IMR-90 (cell line): ENCODE data around the gene CDT1. TPM values are rescaled to one million over a fixed set of nuclear protein-coding genes. Genes with fewer than 3 reads are reported as not detected.

Source experiments
- ATAC-seq: fragments of 200-7000 bp; cut with Tn5 transposase; 2 replicates; pipeline ENCODE4 v1.9.1; 2020; ENCODE audit warnings: low read depth, mild to moderate bottlenecking, moderate library complexity
- BruUV-seq: library from RNA; stranded (reverse); fragments of 400-500 nt; replicated peaks from 2 replicates; lab custom pipeline; 2021; lab: Mats Ljungman, UMichigan
- CTCF ChIA-PET: fragments of 300-600 bp; formaldehyde crosslinking; extraction: SDS; loops from one replicate; lab custom pipeline; 2021; ENCODE audit warnings: antibody characterized with exemption; lab: Yijun Ruan, JAX
- POLR2A ChIA-PET: fragments of 300-600 bp; sonication (Branson Sonifier 250); formaldehyde crosslinking; loops from one replicate; lab custom pipeline; 2022; ENCODE audit warnings: antibody characterized with exemption; ENCODE audit not compliant: unreplicated experiment; lab: Charles Lee
- DNase-seq: peaks from one replicate; pipeline ENCODE4 v3.0.0; 2013
- H2AFZ ChIP-seq: replicated peaks from 2 replicates; pipeline ENCODE3; 2013; ENCODE audit warnings: low read length, mild to moderate bottlenecking; ENCODE audit not compliant: poor library complexity
- H2AK5ac ChIP-seq: 2 replicates; pipeline ENCODE4 v1.6.1; 2013; ENCODE audit warnings: low read depth, low read length, inconsistent platforms
- H2AK9ac ChIP-seq: replicated peaks from 2 replicates; pipeline ENCODE3; 2013; ENCODE audit warnings: mild to moderate bottlenecking, low read depth, low read length, moderate library complexity; ENCODE audit not compliant: poor library complexity
- H2BK120ac ChIP-seq: 2 replicates; pipeline ENCODE4 v1.6.1; 2013; ENCODE audit warnings: low read depth, low read length, inconsistent platforms
- H2BK15ac ChIP-seq: 3 replicates; pipeline ENCODE4 v1.6.1; 2013; ENCODE audit warnings: low read depth, low read length, inconsistent platforms
- H2BK20ac ChIP-seq: 2 replicates; pipeline ENCODE4 v1.6.1; 2013; ENCODE audit warnings: low read depth, mild to moderate bottlenecking, inconsistent platforms, low read length, moderate library complexity
- H2BK5ac ChIP-seq: 2 replicates; pipeline ENCODE4 v1.6.1; 2013; ENCODE audit warnings: mild to moderate bottlenecking, low read depth, low read length, inconsistent platforms; ENCODE audit not compliant: poor library complexity, severe bottlenecking
- H3K14ac ChIP-seq: replicated peaks from 2 replicates; pipeline ENCODE4 v1.6.1; 2013; ENCODE audit warnings: low read depth, low read length, inconsistent platforms
- H3K18ac ChIP-seq: 2 replicates; pipeline ENCODE4 v1.6.1; 2013; ENCODE audit warnings: low read depth, low read length, control low read depth
- H3K23ac ChIP-seq: 2 replicates; pipeline ENCODE4 v1.6.1; 2013; ENCODE audit warnings: low read depth, low read length, inconsistent platforms
- H3K27ac ChIP-seq: 2 replicates; pipeline ENCODE4 v1.5.1; 2013; ENCODE audit warnings: mild to moderate bottlenecking, control low read depth, low read length; ENCODE audit not compliant: insufficient read depth
- H3K27me3 ChIP-seq: 2 replicates; pipeline ENCODE4 v1.6.1; 2013; ENCODE audit warnings: low read length; ENCODE audit not compliant: control insufficient read depth, insufficient read depth
- H3K36me3 ChIP-seq: 2 replicates; pipeline ENCODE4 v1.6.1; 2013; ENCODE audit warnings: low read length, mixed read lengths; ENCODE audit not compliant: control insufficient read depth, insufficient read depth
- H3K4ac ChIP-seq: 2 replicates; pipeline ENCODE4 v1.6.1; 2013; ENCODE audit warnings: low read depth, low read length, inconsistent platforms
- H3K4me1 ChIP-seq: 2 replicates; pipeline ENCODE4 v1.6.1; 2013; ENCODE audit warnings: low read length, mixed read lengths; ENCODE audit not compliant: control insufficient read depth, insufficient read depth
- H3K4me2 ChIP-seq: 2 replicates; pipeline ENCODE4 v1.6.1; 2013; ENCODE audit warnings: low read depth, mild to moderate bottlenecking, control low read depth, low read length, moderate library complexity
- H3K4me3 ChIP-seq: 2 replicates; pipeline ENCODE4 v1.5.1; 2013; ENCODE audit warnings: low read depth, mild to moderate bottlenecking, control low read depth, low read length, moderate library complexity; ENCODE audit not compliant: insufficient read depth
- H3K56ac ChIP-seq: 2 replicates; pipeline ENCODE4 v1.6.1; 2013; ENCODE audit warnings: low read length, inconsistent platforms; ENCODE audit not compliant: insufficient read depth; ENCODE audit errors: extremely low read depth
- H3K79me1 ChIP-seq, 2 experiments: 2 replicates each; pipeline ENCODE4 v1.6.1; 2013; ENCODE audit warnings: low read length in 2 of 2, inconsistent platforms in 1 of 2, low read depth in 1 of 2
- H3K9ac ChIP-seq: 2 replicates; pipeline ENCODE4 v1.6.1; 2013; ENCODE audit warnings: low read depth, low read length, control low read depth
- H3K9me1 ChIP-seq: 2 replicates; pipeline ENCODE4 v1.6.1; 2013; ENCODE audit warnings: low read length, inconsistent platforms; ENCODE audit not compliant: insufficient read depth
- H3K9me3 ChIP-seq: 2 replicates; pipeline ENCODE4 v1.6.1; 2013; ENCODE audit warnings: low read length; ENCODE audit not compliant: control insufficient read depth, insufficient read depth
- H4K20me1 ChIP-seq: 2 replicates; pipeline ENCODE4 v1.6.1; 2013; ENCODE audit warnings: low read length, inconsistent platforms; ENCODE audit not compliant: insufficient read depth
- H4K5ac ChIP-seq: 2 replicates; pipeline ENCODE4 v1.6.1; 2013; ENCODE audit warnings: mild to moderate bottlenecking, low read depth, low read length, control low read depth
- H4K8ac ChIP-seq, 2 experiments: 2 replicates each; pipeline ENCODE4 v1.6.1; 2013; ENCODE audit warnings: low read depth in 2 of 2, low read length in 2 of 2, control low read depth in 1 of 2, inconsistent platforms in 1 of 2
- H4K91ac ChIP-seq: 2 replicates; pipeline ENCODE4 v1.6.1; 2013; ENCODE audit warnings: low read depth, low read length, inconsistent platforms; ENCODE audit not compliant: insufficient read depth
- BHLHE40 ChIP-seq: fragments of 150-350 bp; IDR thresholded peaks from 2 replicates; pipeline ENCODE4 v1.6.1; 2016; ENCODE audit warnings: mild to moderate bottlenecking, low read depth, low read length
- CEBPB ChIP-seq: IDR thresholded peaks from 2 replicates; pipeline ENCODE4 v1.6.1; 2012; ENCODE audit warnings: low read depth, low read length, improper control_type of control experiment
- CHD1 ChIP-seq: IDR thresholded peaks from 2 replicates; pipeline ENCODE4 v1.6.1; 2012; ENCODE audit warnings: low read depth, low read length, improper control_type of control experiment
- FOS ChIP-seq: fragments of 150-350 bp; IDR thresholded peaks from 2 replicates; pipeline ENCODE4 v1.6.1; 2016; ENCODE audit warnings: low read depth, low read length
- MAFK ChIP-seq: IDR thresholded peaks from 2 replicates; pipeline ENCODE4 v1.6.1; 2012; ENCODE audit warnings: low read depth, low read length, improper control_type of control experiment
- MAZ ChIP-seq: IDR thresholded peaks from 2 replicates; pipeline ENCODE4 v1.6.1; 2012; ENCODE audit warnings: low read depth, mild to moderate bottlenecking, low read length, improper control_type of control experiment, moderate library complexity, borderline replicate concordance
- MXI1 ChIP-seq: IDR thresholded peaks from 2 replicates; pipeline ENCODE4 v1.6.1; 2012; ENCODE audit warnings: low read depth, mild to moderate bottlenecking, low read length, moderate library complexity, borderline replicate concordance
- NFE2L2 ChIP-seq: fragments of 150-350 bp; IDR thresholded peaks from 2 replicates; pipeline ENCODE4 v1.6.1; 2016; ENCODE audit warnings: low read depth, mild to moderate bottlenecking, low read length
- POLR2A ChIP-seq: IDR thresholded peaks from 2 replicates; pipeline ENCODE4 v1.6.1; 2012; ENCODE audit warnings: mild to moderate bottlenecking, low read depth, low read length
- RAD21 ChIP-seq: IDR thresholded peaks from 2 replicates; pipeline ENCODE4 v1.6.1; 2012; ENCODE audit warnings: low read length, improper control_type of control experiment
- RCOR1 ChIP-seq: IDR thresholded peaks from 2 replicates; pipeline ENCODE4 v1.6.1; 2012; ENCODE audit warnings: mild to moderate bottlenecking, low read length, improper control_type of control experiment; ENCODE audit not compliant: insufficient replicate concordance
- RFX5 ChIP-seq: IDR thresholded peaks from 2 replicates; pipeline ENCODE4 v1.8.0; 2012; ENCODE audit warnings: low read depth, mild to moderate bottlenecking, low read length, moderate library complexity
- SMC3 ChIP-seq: fragments of 150-350 bp; IDR thresholded peaks from 2 replicates; pipeline ENCODE4 v1.6.1; 2016; ENCODE audit warnings: low read depth, mild to moderate bottlenecking, antibody characterized with exemption, low read length, moderate library complexity
- USF2 ChIP-seq: fragments of 150-350 bp; IDR thresholded peaks from 2 replicates; pipeline ENCODE4 v1.6.1; 2017; ENCODE audit warnings: mild to moderate bottlenecking, antibody characterized with exemption, low read length, low read depth
- WGBS, 2 experiments: methylation state at CpG; one replicate each; pipeline versions ENCODE4 v1.1.5 to v1.1.7; 2013; ENCODE audit warnings: missing lambda C conversion rate in 2 of 2; ENCODE audit not compliant: insufficient read length in 1 of 2; ENCODE audit errors: extremely low coverage in 2 of 2; 5-methylcytosine and 5-hydroxymethylcytosine counted together
- dilution Hi-C: fragments of 300-500 bp; cut with HindIII; formaldehyde crosslinking; loops from one replicate; pipeline ENCODE4 v1.14.3; 2018; ENCODE audit warnings: low sequenced_read_pairs; ENCODE audit not compliant: unreplicated experiment
- in situ Hi-C: fragments of 300-500 bp; cut with MboI; formaldehyde crosslinking; loops from 3 replicates; pipeline ENCODE4 v1.14.3; 2019; ENCODE audit warnings: low sequenced_read_pairs, inconsistent platforms, mixed read lengths
- intact Hi-C: fragments of 100-400 bp; cut with micrococcal nuclease; formaldehyde crosslinking; loops from 2 replicates; pipeline ENCODE4 v1.10.0; 2022
- polyA plus RNA-seq, 3 experiments: library from polyadenylated mRNA; depleted of rRNA; stranded (reverse); fragments of >200 nt; gene quantifications; 2 replicates each; pipeline ENCODE4 v1.2.3, GENCODE V29; 2012; ENCODE audit warnings: low replicate concordance in 1 of 3
- total RNA-seq: library from RNA; depleted of rRNA; stranded (reverse); fragments of >200 nt; gene quantifications from 2 replicates; pipeline ENCODE4 v1.2.3, GENCODE V29; 2012
- TF ChIP-seq, protein P1 (sequence below): fragments of 150-350 bp; IDR thresholded peaks from 2 replicates; pipeline ENCODE4 v1.6.1; 2016; ENCODE audit warnings: low read depth, mild to moderate bottlenecking, low read length, moderate library complexity, borderline replicate concordance
- TF ChIP-seq, protein P2 (sequence below): conservative IDR thresholded peaks from 2 replicates; pipeline ENCODE4 v1.5.1; 2012; ENCODE audit warnings: mild to moderate bottlenecking, low read depth, low read length, improper control_type of control experiment

Gene CDT1
- total and polyA plus RNA-seq, 2 of the 4 experiments (the other 2 are of a cell fraction), result 3.2 to 11.8 TPM

DNA sequence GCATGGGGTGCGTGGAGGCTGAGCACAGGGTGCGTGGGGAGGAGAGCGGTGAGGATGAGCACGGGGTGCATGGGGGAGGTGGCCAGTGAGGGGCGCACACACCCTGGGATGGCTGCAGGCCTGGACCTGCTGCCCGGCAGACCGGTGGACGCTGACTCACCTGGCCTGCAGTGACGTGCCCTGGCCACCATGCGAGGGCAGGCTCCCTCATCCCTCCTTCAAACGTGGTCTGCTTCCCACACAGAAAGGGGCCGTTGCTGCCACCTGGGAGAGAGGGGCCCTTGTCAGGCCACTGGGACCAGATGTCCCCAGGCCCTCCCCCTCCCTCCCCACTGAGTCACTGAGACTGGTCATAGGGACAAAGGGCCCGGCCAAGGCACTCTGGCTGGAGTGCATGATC, 28.2 kb downstream of the CDT1 start:
- Histone ChIP-seq H3K27ac (no peak overlapping the region), H2AFZ (no peak overlapping the region), H3K9me1 (no peaks in the 10 kb centered on the region), H3K18ac (no peak overlapping the region), H2BK120ac (no peak overlapping the region), H3K79me1 (no peaks in the 10 kb centered on the region), H3K4me1 (peaks cover 4% of the 10 kb centered on the region; the same call in 1 of the 2 replicates), H3K36me3 (peaks cover 18% of the 10 kb centered on the region; the same call in 1 of the 2 replicates), H3K14ac (no peak overlapping the region), H4K8ac (no peak overlapping the region), H3K9ac (no peak overlapping the region), H3K4me3 (no peak overlapping the region), H3K23ac (no peak overlapping the region), H3K9me3 (no peaks in the 10 kb centered on the region), H3K4me2 (no peak overlapping the region), H3K4ac (no peak overlapping the region), H3K56ac (no peak overlapping the region), H2BK5ac (no peak overlapping the region), H2BK15ac (no peak overlapping the region), H4K5ac (no peak overlapping the region), H2BK20ac (no peak overlapping the region), H4K91ac (no peak overlapping the region), H3K27me3 (no peaks in the 10 kb centered on the region), H4K20me1 (peaks cover 3% of the 10 kb centered on the region; the same call in 1 of the 2 replicates), H2AK5ac (no peak overlapping the region), H2AK9ac (no peak overlapping the region)
- ATAC-seq, result no peak
- dilution Hi-C loops, result no loop called here
- intact Hi-C loops, result no loop called here
- TF ChIP-seq MAFK (no peak), BHLHE40 (no peak), CHD1 (no peak), RCOR1 (no peak), MAZ (no peak), NFE2L2 (no peak), CEBPB (no peak), MXI1 (no peak), POLR2A (no peak), USF2 (no peak), RAD21 (no peak), SMC3 (no peak), RFX5 (no peak), FOS (no peak)
- TF ChIP-seq, protein P1, sequence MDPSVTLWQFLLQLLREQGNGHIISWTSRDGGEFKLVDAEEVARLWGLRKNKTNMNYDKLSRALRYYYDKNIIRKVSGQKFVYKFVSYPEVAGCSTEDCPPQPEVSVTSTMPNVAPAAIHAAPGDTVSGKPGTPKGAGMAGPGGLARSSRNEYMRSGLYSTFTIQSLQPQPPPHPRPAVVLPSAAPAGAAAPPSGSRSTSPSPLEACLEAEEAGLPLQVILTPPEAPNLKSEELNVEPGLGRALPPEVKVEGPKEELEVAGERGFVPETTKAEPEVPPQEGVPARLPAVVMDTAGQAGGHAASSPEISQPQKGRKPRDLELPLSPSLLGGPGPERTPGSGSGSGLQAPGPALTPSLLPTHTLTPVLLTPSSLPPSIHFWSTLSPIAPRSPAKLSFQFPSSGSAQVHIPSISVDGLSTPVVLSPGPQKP, result no peak
- TF ChIP-seq, protein P2, sequence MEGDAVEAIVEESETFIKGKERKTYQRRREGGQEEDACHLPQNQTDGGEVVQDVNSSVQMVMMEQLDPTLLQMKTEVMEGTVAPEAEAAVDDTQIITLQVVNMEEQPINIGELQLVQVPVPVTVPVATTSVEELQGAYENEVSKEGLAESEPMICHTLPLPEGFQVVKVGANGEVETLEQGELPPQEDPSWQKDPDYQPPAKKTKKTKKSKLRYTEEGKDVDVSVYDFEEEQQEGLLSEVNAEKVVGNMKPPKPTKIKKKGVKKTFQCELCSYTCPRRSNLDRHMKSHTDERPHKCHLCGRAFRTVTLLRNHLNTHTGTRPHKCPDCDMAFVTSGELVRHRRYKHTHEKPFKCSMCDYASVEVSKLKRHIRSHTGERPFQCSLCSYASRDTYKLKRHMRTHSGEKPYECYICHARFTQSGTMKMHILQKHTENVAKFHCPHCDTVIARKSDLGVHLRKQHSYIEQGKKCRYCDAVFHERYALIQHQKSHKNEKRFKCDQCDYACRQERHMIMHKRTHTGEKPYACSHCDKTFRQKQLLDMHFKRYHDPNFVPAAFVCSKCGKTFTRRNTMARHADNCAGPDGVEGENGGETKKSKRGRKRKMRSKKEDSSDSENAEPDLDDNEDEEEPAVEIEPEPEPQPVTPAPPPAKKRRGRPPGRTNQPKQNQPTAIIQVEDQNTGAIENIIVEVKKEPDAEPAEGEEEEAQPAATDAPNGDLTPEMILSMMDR, result no peak
- WGBS, 2 experiments, result 90% methylated on average over 2 of the region's 13 CpGs; no CpG with 5 or more reads in 1 of the 2 experiments
- BruUV-seq, result no TSS peak
- in situ Hi-C loops, result no loop called here
- CTCF ChIA-PET, result no interaction called here
- DNase-seq, result no peak
- POLR2A ChIA-PET, result no interaction called here
